Articular chondrocyte of knee joint (primary cell): ENCODE data around the gene MRPL33. TPM values are rescaled to one million over a fixed set of nuclear protein-coding genes. Genes with fewer than 3 reads are reported as not detected.

ENCODE experiments used
- total RNA-seq: library from RNA; depleted of rRNA; stranded (reverse); fragments of >200 nt; gene quantifications from 2 replicates; pipeline ENCODE4 v1.2.3, GENCODE V29; 2012

The MRPL33 gene
- 88.6 and 104 TPM in 2 replicates for total RNA-seq

GRCh38 chr2:27771548-27772335 lies at the start of gene MRPL33:
TSS of gene MRPL33 (plus strand) at chr2:27771719. CDS start at chr2:27771778, 59 bp downstream.

Other genes starting within 250 kb of the MRPL33 start
- 25.6 and 25.9 TPM in 2 replicates for gene ZNF512, start 188.7 kb upstream of the MRPL33 start, total RNA-seq
- 1.8 and 2.3 TPM in 2 replicates for gene CCDC121, start 142.7 kb upstream of the MRPL33 start, total RNA-seq
- 35.8 and 37.5 TPM in 2 replicates for gene GPN1, start 142.7 kb upstream of the MRPL33 start, total RNA-seq
- gene SUPT7L, start 108.1 kb upstream of the MRPL33 start, total RNA-seq, result 35.9 and 41.4 TPM in 2 replicates
- 29.8 and 31.8 TPM in 2 replicates for gene SLC4A1AP, start 107.8 kb upstream of the MRPL33 start, total RNA-seq
- gene RBKS, start 118.7 kb downstream of the MRPL33 start, total RNA-seq, result 5.4 and 6.3 TPM in 2 replicates
- 53.2 and 63.2 TPM in 2 replicates for gene BABAM2, start 119.0 kb downstream of the MRPL33 start, total RNA-seq